Thyroid gland (tissue), 4 donors: ENCODE results near the gene C19orf38. TPM values are rescaled to one million over a fixed set of nuclear protein-coding genes. Genes with fewer than 3 reads are reported as not detected.

Experiments
- DNase-seq, 2 donors: peaks; one replicate each; pipeline ENCODE4 v3.0.0-alpha.2; 2019
- H3K27ac ChIP-seq, 3 donors: fragments of 200-600 bp; sonication (generic); 1 replicate in 2 of 3; 2 replicates in 1 of 3; pipeline ENCODE4 v1.5.1; 2016 to 2019; ENCODE audit warnings: mild to moderate bottlenecking in 1 of 3, moderate library complexity in 1 of 3
- H3K27me3 ChIP-seq: fragments of 200-600 bp; sonication (generic); one replicate; pipeline ENCODE4 v1.5.1; 2019
- H3K36me3 ChIP-seq, 2 donors: fragments of 200-600 bp; sonication (generic); one replicate each; pipeline ENCODE4 v1.5.1; 2016 to 2019
- H3K4me1 ChIP-seq, 2 donors: fragments of 200-600 bp; sonication (generic); one replicate each; pipeline ENCODE4 v1.5.1; 2017 to 2019
- H3K4me3 ChIP-seq, 3 donors: fragments of 200-600 bp; sonication (generic); replicated peaks in 1 of 3; 1 replicate in 2 of 3; 2 replicates in 1 of 3; pipeline ENCODE4 v1.5.1; 2016; ENCODE audit warnings: mild to moderate bottlenecking in 1 of 3
- H3K9me3 ChIP-seq: fragments of 200-600 bp; sonication (generic); one replicate; pipeline ENCODE4 v1.5.1; 2017
- POLR2A ChIP-seq, 2 donors: fragments of 450-650 bp; IDR thresholded peaks; one replicate each; pipeline ENCODE4 v1.6.1; 2017; ENCODE audit warnings: antibody characterized with exemption in 2 of 2, mild to moderate bottlenecking in 2 of 2, moderate library complexity in 1 of 2
- WGBS, 2 donors: methylation state at CpG; one replicate each; pipeline ENCODE4 v1.1.5; 2017; 5-methylcytosine and 5-hydroxymethylcytosine counted together
- intact Hi-C: fragments of 100-400 bp; cut with DNase I; formaldehyde crosslinking; loops from one replicate; pipeline ENCODE4 v1.15.1; 2023
- total RNA-seq, 4 donors: library from RNA; depleted of rRNA; stranded (reverse); fragments of >200 nt; gene quantifications; one replicate each; pipeline ENCODE4 v1.2.3, GENCODE V29; 2016
- TF ChIP-seq, protein P1 (sequence below), 6 experiments: fragments of 200-600 bp in 3 of 6; fragments of 450-650 bp in 3 of 6; sonication (generic) in 3 of 6; IDR thresholded peaks; one replicate each; pipeline ENCODE4 v1.5.1; 2016 to 2019; ENCODE audit warnings: antibody characterized with exemption in 6 of 6, mild to moderate bottlenecking in 2 of 6, inconsistent platforms in 1 of 6, moderate library complexity in 1 of 6

C19orf38 gene
- total RNA-seq, 4 donors from 2014 or later, result 1.5 to 1.7 TPM; not detected in 2

DNA sequence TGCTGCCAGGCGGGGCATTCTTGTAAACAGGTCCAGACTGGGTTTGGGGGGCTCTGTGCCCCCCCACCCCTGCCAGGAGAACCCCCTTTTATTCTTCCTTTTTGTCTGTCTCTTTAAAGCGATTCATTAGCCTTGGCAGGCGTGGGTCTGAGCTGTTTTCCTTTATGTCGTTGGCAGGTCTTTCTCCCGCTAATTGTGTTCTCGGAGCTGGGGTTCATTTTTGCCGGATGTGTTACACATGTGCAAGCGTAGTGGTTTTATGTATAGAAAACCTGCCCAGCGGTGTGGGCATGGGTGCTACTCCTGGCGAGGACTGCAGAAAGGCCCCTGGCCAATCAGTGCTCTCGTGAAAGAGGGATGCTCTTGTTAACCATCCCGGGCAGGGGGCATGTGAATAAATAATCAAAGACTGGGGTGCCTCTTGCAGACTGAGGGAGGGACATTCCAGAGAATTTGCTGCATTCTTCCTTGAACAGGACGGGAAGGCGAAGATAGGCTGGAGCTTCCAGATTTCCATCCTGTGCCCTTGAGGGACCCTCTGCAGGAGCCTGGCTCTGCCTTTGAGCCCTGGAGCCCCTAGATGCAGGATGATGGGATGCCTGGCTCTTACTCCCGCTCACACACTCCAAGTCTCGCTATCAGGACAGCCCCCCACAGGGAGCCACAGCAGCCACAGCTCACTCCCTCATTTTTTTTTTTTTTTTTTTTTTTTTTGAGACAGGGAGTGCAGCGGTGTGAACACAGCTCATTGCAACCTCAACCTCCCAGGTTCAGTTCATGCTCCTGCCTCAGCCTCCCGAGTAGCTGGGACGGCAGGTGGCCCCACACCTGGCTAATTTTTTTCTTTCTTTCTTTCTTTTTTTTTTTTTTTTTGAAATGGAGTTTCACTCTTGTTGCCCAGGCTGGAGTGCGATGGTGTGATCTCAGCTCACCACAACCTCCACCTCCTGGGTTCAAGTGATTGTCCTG, 37.3 kb downstream of the C19orf38 start:
- H3K4me1 ChIP-seq, result peaks cover 0 to 8% of the 10 kb centered on the region in 2 donors
- DNase-seq, result no peak
- no peaks in the 10 kb centered on the region for H3K36me3 ChIP-seq
- H3K27ac ChIP-seq, result no peak overlapping the region
- no peak for TF ChIP-seq POLR2A (IDR thresholded peaks at IDR 0.05)
- TF ChIP-seq, protein P1, sequence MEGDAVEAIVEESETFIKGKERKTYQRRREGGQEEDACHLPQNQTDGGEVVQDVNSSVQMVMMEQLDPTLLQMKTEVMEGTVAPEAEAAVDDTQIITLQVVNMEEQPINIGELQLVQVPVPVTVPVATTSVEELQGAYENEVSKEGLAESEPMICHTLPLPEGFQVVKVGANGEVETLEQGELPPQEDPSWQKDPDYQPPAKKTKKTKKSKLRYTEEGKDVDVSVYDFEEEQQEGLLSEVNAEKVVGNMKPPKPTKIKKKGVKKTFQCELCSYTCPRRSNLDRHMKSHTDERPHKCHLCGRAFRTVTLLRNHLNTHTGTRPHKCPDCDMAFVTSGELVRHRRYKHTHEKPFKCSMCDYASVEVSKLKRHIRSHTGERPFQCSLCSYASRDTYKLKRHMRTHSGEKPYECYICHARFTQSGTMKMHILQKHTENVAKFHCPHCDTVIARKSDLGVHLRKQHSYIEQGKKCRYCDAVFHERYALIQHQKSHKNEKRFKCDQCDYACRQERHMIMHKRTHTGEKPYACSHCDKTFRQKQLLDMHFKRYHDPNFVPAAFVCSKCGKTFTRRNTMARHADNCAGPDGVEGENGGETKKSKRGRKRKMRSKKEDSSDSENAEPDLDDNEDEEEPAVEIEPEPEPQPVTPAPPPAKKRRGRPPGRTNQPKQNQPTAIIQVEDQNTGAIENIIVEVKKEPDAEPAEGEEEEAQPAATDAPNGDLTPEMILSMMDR (IDR thresholded peaks at IDR 0.05), result no peak
- WGBS, 2 donors, result 80 to 87% methylated on average over 20 of the region's 20 CpGs
- intact Hi-C loops, result no loop called here
- no peaks in the 10 kb centered on the region for H3K9me3 ChIP-seq
- H3K27me3 ChIP-seq, result no peaks in the 10 kb centered on the region
- no peak overlapping the region for H3K4me3 ChIP-seq

DNA sequence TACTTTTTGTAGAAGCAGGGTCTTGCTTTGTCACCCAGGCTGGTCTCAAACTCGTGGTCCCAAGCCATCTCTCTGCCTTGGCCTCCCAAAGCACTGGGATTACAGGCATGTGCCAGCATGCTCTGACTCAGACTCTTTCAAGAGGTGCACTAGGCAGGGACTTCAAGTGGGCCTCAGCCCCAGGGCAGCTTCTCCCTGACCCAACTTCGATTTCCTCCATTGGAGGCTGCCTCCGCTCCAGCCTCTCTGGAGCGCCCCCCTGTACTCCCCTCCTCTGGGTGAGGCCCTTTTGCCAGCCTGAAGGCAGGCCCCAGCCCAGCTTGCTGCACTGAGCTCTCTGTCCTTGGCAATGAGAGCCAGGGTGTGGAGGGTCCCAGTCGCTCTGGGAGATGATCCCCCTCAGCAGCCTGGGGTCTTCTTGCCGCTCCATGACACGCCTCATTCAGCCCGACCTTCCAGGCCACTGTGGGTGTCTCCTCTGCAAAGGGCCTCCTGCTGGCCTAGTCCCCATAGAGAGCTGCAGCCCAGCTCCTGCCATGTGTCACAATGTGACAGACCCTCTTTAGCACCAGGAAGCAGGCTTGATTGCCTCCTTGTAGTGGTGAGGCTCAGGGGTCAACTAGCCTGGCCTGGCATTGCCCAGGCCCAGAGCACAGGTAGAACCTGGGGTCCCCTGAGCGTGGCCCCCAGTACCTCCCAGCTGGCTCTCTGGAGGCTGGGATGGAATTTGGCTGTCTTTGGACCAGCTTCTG, 39.6 kb downstream of the C19orf38 start:
- 83 to 88% methylated on average over 6 to 7 of the region's 9 CpGs for WGBS, 2 donors
- Histone ChIP-seq H3K36me3 (no peaks in the 10 kb centered on the region), H3K4me1 (no peaks in the 10 kb centered on the region), H3K27ac (no peak overlapping the region), H3K4me3 (no peak overlapping the region), H3K9me3 (no peaks in the 10 kb centered on the region), H3K27me3 (no peaks in the 10 kb centered on the region)
- DNase-seq, result no peak
- intact Hi-C loops, result no loop called here
- TF ChIP-seq, protein P1 (IDR thresholded peaks at IDR 0.05), result no peak
- TF ChIP-seq POLR2A (IDR thresholded peaks at IDR 0.05), result no peak

DNA sequence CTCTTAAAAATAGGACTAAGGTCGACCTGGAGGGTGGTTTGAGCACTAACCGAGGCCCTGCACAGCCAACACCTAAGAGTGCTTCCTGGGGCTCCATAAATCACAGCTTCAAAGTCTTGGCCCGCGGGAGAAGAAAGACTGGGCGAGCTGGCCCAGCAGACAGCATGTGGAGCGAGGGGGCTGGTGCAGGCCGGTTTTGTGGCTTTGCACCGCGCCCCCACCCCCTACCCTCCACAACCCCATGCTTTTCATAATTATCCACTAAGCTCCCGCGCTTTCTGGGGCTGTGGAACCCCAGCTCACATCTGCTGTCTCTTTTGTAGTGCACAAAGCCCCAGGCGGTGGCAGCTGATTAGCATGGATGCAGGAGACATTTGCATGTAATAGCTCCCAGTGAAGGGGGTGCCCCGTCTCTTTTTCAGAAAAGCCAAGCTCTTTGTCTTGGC, 40.2 kb downstream of the C19orf38 start:
- intact Hi-C loops, result no loop called here
- Histone ChIP-seq H3K4me3 (no peak overlapping the region), H3K27me3 (no peaks in the 10 kb centered on the region), H3K27ac (no peak overlapping the region), H3K9me3 (no peaks in the 10 kb centered on the region), H3K36me3 (no peaks in the 10 kb centered on the region), H3K4me1 (no peaks in the 10 kb centered on the region)
- TF ChIP-seq, protein P1 (IDR thresholded peaks at IDR 0.05), result no peak
- no peak for TF ChIP-seq POLR2A (IDR thresholded peaks at IDR 0.05)
- DNase-seq, result no peak
- WGBS, 2 donors, result 64 to 72% methylated on average over 12 to 13 of the region's 13 CpGs

DNA sequence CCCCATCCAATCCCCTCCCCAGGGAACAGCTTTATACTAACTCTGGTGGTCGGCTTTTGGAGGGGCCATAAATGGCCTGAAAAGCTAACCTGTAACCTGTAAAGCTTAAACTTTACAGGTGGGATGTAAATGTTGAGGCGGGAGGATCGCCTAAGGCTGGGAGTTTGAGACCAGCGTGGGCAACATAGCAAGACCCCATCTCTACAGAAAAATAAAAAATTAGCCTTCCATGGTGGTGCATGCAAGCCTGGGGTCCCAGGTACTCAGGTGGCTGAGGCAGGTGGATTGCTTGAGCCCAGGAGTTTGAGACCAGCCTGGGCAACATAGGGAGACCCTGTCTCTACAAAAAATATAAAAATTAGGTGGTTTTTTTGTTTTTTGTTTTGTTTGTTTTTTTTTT, 41.7 kb downstream of the C19orf38 start:
- TF ChIP-seq, protein P1 (IDR thresholded peaks at IDR 0.05), result no peak
- TF ChIP-seq POLR2A (IDR thresholded peaks at IDR 0.05), result no peak
- H3K9me3 ChIP-seq, result no peaks in the 10 kb centered on the region
- no peak for DNase-seq
- no peaks in the 10 kb centered on the region for H3K36me3 ChIP-seq
- H3K4me1 ChIP-seq, result no peaks in the 10 kb centered on the region
- 87 to 100% methylated on average over 4 of the region's 4 CpGs for WGBS, 2 donors
- no peaks in the 10 kb centered on the region for H3K27me3 ChIP-seq
- H3K27ac ChIP-seq, result no peak overlapping the region
- intact Hi-C loops, result no loop called here
- no peak overlapping the region for H3K4me3 ChIP-seq
